ENCODE results near the gene HOXA5. TPM values are rescaled to one million over a fixed set of nuclear protein-coding genes. Genes with fewer than 3 reads are reported as not detected.
A peak's percentile ranks its signal among the peaks of the same experiment; 100 is the strongest.

HOXA5 gene
- total and polyA plus RNA-seq, 10 of the 15 experiments (the other 5 are each of a cell fraction or from before 2014, with no cell fraction given), result 0.05 to 0.13 TPM; not detected in 8

GRCh38 chr7:27184337-27185012 is 41.0 kb upstream of the HOXA5 start (continued):
- TF ChIP-seq MEF2B (IDR thresholded peaks at IDR 0.05; ENCODE audit: partially characterized antibody, poor library complexity, severe bottlenecking) (no peak), SPI1 (IDR thresholded peaks at IDR 0.05; ENCODE audit: borderline replicate concordance, insufficient read depth, low read depth, low read length) (no peak), EED (IDR thresholded peaks at IDR 0.05; ENCODE audit: low read depth) (no peak), KLF5 (IDR thresholded peaks at IDR 0.05; ENCODE audit: partially characterized antibody) (no peak), SP1 (IDR thresholded peaks at IDR 0.05; ENCODE audit: low read depth, low read length) (no peak), REST (IDR thresholded peaks at IDR 0.05; ENCODE audit: low read depth, low read length) (no peak)

DNA sequence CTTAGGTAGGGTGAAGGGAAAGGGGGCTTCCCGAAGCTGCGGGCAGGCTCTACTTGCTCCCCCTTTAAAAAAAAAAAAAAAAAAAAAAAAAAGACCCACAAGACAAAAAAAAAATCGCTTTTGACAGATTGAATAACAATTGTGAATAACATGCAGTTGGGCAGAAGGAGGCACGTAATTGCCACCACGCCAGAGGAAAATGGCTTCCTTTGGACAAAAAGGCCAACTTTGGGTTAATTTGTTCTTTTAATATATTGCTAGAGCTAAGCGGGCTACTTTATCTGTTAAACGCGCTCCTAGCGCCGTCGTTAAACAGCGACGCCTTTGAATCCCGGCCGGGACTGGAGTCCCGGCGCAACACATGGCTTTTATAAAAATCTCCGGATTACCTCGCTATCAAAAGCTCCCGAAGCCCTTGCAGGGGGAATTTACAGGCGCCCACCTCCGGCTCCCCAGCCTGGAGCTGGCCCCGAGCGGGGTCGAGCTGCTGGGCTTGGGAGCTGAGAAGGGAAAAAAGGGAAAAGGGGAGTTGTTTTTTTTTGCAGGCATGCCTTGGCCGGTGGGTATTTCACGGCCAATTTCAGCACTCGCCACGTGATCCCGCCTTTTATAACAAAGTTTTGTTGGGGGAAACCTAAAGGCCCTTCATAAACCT is 40.3 kb upstream of the HOXA5 start:
- H3K4me1 ChIP-seq (ENCODE audit: control insufficient read depth, insufficient read depth, low read length), result no peaks in the 10 kb centered on the region
- no peak overlapping the region for H3K27ac ChIP-seq (ENCODE audit: control insufficient read depth, insufficient read depth)
- in situ Hi-C loops (cut with MboI) (no loop called here), intact Hi-C loops (cut with micrococcal nuclease; ENCODE audit: unreplicated experiment) (no loop called here)
- no peak overlapping the region; the same call in 1 of the 2 replicates for H2AFZ ChIP-seq (ENCODE audit: control insufficient read depth, low read depth, low read length)
- H4K20me1 ChIP-seq (ENCODE audit: control insufficient read depth, insufficient read depth), result no peaks in the 10 kb centered on the region
- 33% methylated on average over 30 of the region's 30 CpGs for WGBS (ENCODE audit: insufficient coverage, insufficient replicate concordance, low lambda C conversion rate, missing lambda C conversion rate)
- no TSS peak for BruUV-seq (replicated peaks)
- no peaks in the 10 kb centered on the region; the same call in 2 of the 3 replicates for H3K9me3 ChIP-seq (replicated peaks; ENCODE audit: control insufficient read depth, insufficient read depth, low read length)
- no peak for ATAC-seq
- no peak for DNase-seq (ENCODE audit: low read depth, low spot score)
- POLR2A ChIA-PET, result no interaction called here
- no peaks in the 10 kb centered on the region for H3K36me3 ChIP-seq (ENCODE audit: control insufficient read depth in 2 of 2, insufficient read depth in 2 of 2, low read length in 1 of 2)
- no peak overlapping the region for H3K9ac ChIP-seq (ENCODE audit: control insufficient read depth, insufficient read depth, low read length)
- SMC1A ChIA-PET (ENCODE audit: uncharacterized antibody, unreplicated experiment), result no interaction called here
- H3K4me2 ChIP-seq (ENCODE audit: control insufficient read depth, insufficient read depth), result peak overlapping the region; percentile 22; the same call in 1 of the 2 replicates
- FAIRE-seq, result no peak
- no peak overlapping the region for H3K4me3 ChIP-seq
- CTCF ChIA-PET, result no interaction called here
- RAD21 ChIA-PET (ENCODE audit: unreplicated experiment), result interaction anchor here (0.7 to 1.4 kb wide), 2 partner anchors 12 to 1820 kb away, joined by 3 to 4 read pairs; no protein-coding TSS in a partner anchor
- peaks cover 33 to 45% of the 10 kb centered on the region in 2 experiments for H3K27me3 ChIP-seq (replicated peaks in 1 of 2; ENCODE audit: control insufficient read depth in 2 of 2, insufficient read depth in 2 of 2, low read length in 1 of 2)
- H3K79me2 ChIP-seq (ENCODE audit: control insufficient read depth, insufficient read depth, low read length), result no peaks in the 10 kb centered on the region
- TF ChIP-seq HSF1 (IDR thresholded peaks at IDR 0.05; ENCODE audit: low read depth, low read length), result no peak
- TF ChIP-seq NFYB (IDR thresholded peaks at IDR 0.05; ENCODE audit: insufficient read depth, low read depth, low read length), result no peak
- no peak for TF ChIP-seq CBX3 (IDR thresholded peaks at IDR 0.05; ENCODE audit: borderline replicate concordance, low read depth)
- TF ChIP-seq RELA (IDR thresholded peaks at IDR 0.05; ENCODE audit: borderline replicate concordance, partially characterized antibody), result no peak
- TF ChIP-seq, protein P1, sequence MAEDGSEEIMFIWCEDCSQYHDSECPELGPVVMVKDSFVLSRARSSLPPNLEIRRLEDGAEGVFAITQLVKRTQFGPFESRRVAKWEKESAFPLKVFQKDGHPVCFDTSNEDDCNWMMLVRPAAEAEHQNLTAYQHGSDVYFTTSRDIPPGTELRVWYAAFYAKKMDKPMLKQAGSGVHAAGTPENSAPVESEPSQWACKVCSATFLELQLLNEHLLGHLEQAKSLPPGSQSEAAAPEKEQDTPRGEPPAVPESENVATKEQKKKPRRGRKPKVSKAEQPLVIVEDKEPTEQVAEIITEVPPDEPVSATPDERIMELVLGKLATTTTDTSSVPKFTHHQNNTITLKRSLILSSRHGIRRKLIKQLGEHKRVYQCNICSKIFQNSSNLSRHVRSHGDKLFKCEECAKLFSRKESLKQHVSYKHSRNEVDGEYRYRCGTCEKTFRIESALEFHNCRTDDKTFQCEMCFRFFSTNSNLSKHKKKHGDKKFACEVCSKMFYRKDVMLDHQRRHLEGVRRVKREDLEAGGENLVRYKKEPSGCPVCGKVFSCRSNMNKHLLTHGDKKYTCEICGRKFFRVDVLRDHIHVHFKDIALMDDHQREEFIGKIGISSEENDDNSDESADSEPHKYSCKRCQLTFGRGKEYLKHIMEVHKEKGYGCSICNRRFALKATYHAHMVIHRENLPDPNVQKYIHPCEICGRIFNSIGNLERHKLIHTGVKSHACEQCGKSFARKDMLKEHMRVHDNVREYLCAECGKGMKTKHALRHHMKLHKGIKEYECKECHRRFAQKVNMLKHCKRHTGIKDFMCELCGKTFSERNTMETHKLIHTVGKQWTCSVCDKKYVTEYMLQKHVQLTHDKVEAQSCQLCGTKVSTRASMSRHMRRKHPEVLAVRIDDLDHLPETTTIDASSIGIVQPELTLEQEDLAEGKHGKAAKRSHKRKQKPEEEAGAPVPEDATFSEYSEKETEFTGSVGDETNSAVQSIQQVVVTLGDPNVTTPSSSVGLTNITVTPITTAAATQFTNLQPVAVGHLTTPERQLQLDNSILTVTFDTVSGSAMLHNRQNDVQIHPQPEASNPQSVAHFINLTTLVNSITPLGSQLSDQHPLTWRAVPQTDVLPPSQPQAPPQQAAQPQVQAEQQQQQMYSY (CRISPR knock-in tag; IDR thresholded peaks at IDR 0.05), result no peak
- no peak for TF ChIP-seq SP1 (IDR thresholded peaks at IDR 0.05; ENCODE audit: low read depth, low read length)
